ENCODE measurements around the gene GH1. TPM values are rescaled to one million over a fixed set of nuclear protein-coding genes. Genes with fewer than 3 reads are reported as not detected.
"Not testable (repeated sequence)": the region's sequence is repeated elsewhere in the genome, so short reads cannot be mapped to it uniquely, and the experiment has no call there.

GH1 gene
- total and polyA plus RNA-seq, 2 donors = 0.33 to 3.1 TPM

- 95% methylated on average over 11 of the region's 14 CpGs for WGBS
- not testable (repeated sequence) for H3K27me3 ChIP-seq (ENCODE audit: control insufficient read depth in 2 of 2, insufficient read depth in 1 of 2, low read length in 1 of 2); H3K9me3 ChIP-seq (ENCODE audit: control insufficient read depth in 2 of 2, insufficient read depth in 1 of 2, low read length in 1 of 2); H3K36me3 ChIP-seq (ENCODE audit: control insufficient read depth in 2 of 2, insufficient read depth in 2 of 2, low read length in 1 of 2); DNase-seq (ENCODE audit: low read depth in 6 of 9, low spot score in 9 of 9); H3K4me3 ChIP-seq (ENCODE audit: low read length in 2 of 2); H3K27ac ChIP-seq (ENCODE audit: low read depth in 1 of 2, low read length in 1 of 2); H3K4me1 ChIP-seq (ENCODE audit: control insufficient read depth in 2 of 2, insufficient read depth in 2 of 2, low read length in 2 of 2)
Measured at GRCh38 chr17:63896524-63897354, 21.9 kb downstream of the GH1 start, which contains the start of gene CSH1. Gene CSH1, minus strand, starts transcription at chr17:63896574. Its CDS starts 63 bp downstream, at chr17:63896511.

- not testable (repeated sequence) for H3K36me3 ChIP-seq (ENCODE audit: control insufficient read depth in 2 of 2, insufficient read depth in 2 of 2, low read length in 1 of 2); H3K4me3 ChIP-seq (ENCODE audit: low read length in 2 of 2); DNase-seq (ENCODE audit: low read depth in 6 of 9, low spot score in 9 of 9); H3K9me3 ChIP-seq (ENCODE audit: control insufficient read depth in 2 of 2, insufficient read depth in 1 of 2, low read length in 1 of 2); H3K27ac ChIP-seq (ENCODE audit: low read depth in 1 of 2, low read length in 1 of 2); H3K27me3 ChIP-seq (ENCODE audit: control insufficient read depth in 2 of 2, insufficient read depth in 1 of 2, low read length in 1 of 2); H3K4me1 ChIP-seq (ENCODE audit: control insufficient read depth in 2 of 2, insufficient read depth in 2 of 2, low read length in 2 of 2)
- WGBS = 98% methylated on average over 10 of the region's 10 CpGs
Measured at GRCh38 chr17:63894821-63895220, 23.8 kb downstream of the GH1 start.

- H3K27me3 ChIP-seq (ENCODE audit: control insufficient read depth in 2 of 2, insufficient read depth in 1 of 2, low read length in 1 of 2); H3K4me1 ChIP-seq (ENCODE audit: control insufficient read depth in 2 of 2, insufficient read depth in 2 of 2, low read length in 2 of 2); H3K36me3 ChIP-seq (ENCODE audit: control insufficient read depth in 2 of 2, insufficient read depth in 2 of 2, low read length in 1 of 2); DNase-seq (ENCODE audit: low read depth in 6 of 9, low spot score in 9 of 9); H3K4me3 ChIP-seq (ENCODE audit: low read length in 2 of 2); H3K9me3 ChIP-seq (ENCODE audit: control insufficient read depth in 2 of 2, insufficient read depth in 1 of 2, low read length in 1 of 2); H3K27ac ChIP-seq (ENCODE audit: low read depth in 1 of 2, low read length in 1 of 2): not testable (repeated sequence)
- 92% methylated on average over 3 of the region's 3 CpGs for WGBS
Measured at GRCh38 chr17:63894021-63894420, 24.6 kb downstream of the GH1 start.

GRCh38 chr17:63892316-63893037, 26.2 kb downstream of the GH1 start:
- H3K4me1 ChIP-seq (ENCODE audit: control insufficient read depth in 2 of 2, insufficient read depth in 2 of 2, low read length in 2 of 2); H3K27ac ChIP-seq (ENCODE audit: low read depth in 1 of 2, low read length in 1 of 2); H3K4me3 ChIP-seq (ENCODE audit: low read length in 2 of 2); DNase-seq (ENCODE audit: low read depth in 6 of 9, low spot score in 9 of 9); H3K9me3 ChIP-seq (ENCODE audit: control insufficient read depth in 2 of 2, insufficient read depth in 1 of 2, low read length in 1 of 2); H3K36me3 ChIP-seq (ENCODE audit: control insufficient read depth in 2 of 2, insufficient read depth in 2 of 2, low read length in 1 of 2); H3K27me3 ChIP-seq (ENCODE audit: control insufficient read depth in 2 of 2, insufficient read depth in 1 of 2, low read length in 1 of 2): not testable (repeated sequence)
- WGBS = 91% methylated on average over 11 of the region's 11 CpGs

- H3K4me1 ChIP-seq (ENCODE audit: control insufficient read depth in 2 of 2, insufficient read depth in 2 of 2, low read length in 2 of 2); H3K27ac ChIP-seq (ENCODE audit: low read depth in 1 of 2, low read length in 1 of 2); H3K4me3 ChIP-seq (ENCODE audit: low read length in 2 of 2); H3K9me3 ChIP-seq (ENCODE audit: control insufficient read depth in 2 of 2, insufficient read depth in 1 of 2, low read length in 1 of 2); H3K27me3 ChIP-seq (ENCODE audit: control insufficient read depth in 2 of 2, insufficient read depth in 1 of 2, low read length in 1 of 2); H3K36me3 ChIP-seq (ENCODE audit: control insufficient read depth in 2 of 2, insufficient read depth in 2 of 2, low read length in 1 of 2): not testable (repeated sequence)
- peak in 3 of 9 donors; percentile 9 to 20 (median 13) for DNase-seq (ENCODE audit: low read depth in 6 of 9, low spot score in 9 of 9)
- 46% methylated on average over 13 of the region's 13 CpGs for WGBS
Measured at GRCh38 chr17:63889026-63889848, 29.4 kb downstream of the GH1 start.

GRCh38 chr17:63885119-63885518, 33.5 kb downstream of the GH1 start:
- H3K27ac ChIP-seq (ENCODE audit: low read depth in 1 of 2, low read length in 1 of 2); H3K9me3 ChIP-seq (ENCODE audit: control insufficient read depth in 2 of 2, insufficient read depth in 1 of 2, low read length in 1 of 2); H3K36me3 ChIP-seq (ENCODE audit: control insufficient read depth in 2 of 2, insufficient read depth in 2 of 2, low read length in 1 of 2); H3K4me1 ChIP-seq (ENCODE audit: control insufficient read depth in 2 of 2, insufficient read depth in 2 of 2, low read length in 2 of 2); H3K4me3 ChIP-seq (ENCODE audit: low read length in 2 of 2); DNase-seq (ENCODE audit: low read depth in 6 of 9, low spot score in 9 of 9): not testable (repeated sequence)
- WGBS = 98% methylated on average over 11 of the region's 11 CpGs
- peaks cover 0 to 10% of the 10 kb centered on the region in 2 donors for H3K27me3 ChIP-seq (ENCODE audit: control insufficient read depth in 2 of 2, insufficient read depth in 1 of 2, low read length in 1 of 2)

GRCh38 chr17:63882626-63883126, 36.0 kb downstream of the GH1 start:
- H3K4me3 ChIP-seq (ENCODE audit: low read length in 2 of 2); H3K27ac ChIP-seq (ENCODE audit: low read depth in 1 of 2, low read length in 1 of 2); DNase-seq (ENCODE audit: low read depth in 6 of 9, low spot score in 9 of 9); H3K36me3 ChIP-seq (ENCODE audit: control insufficient read depth in 2 of 2, insufficient read depth in 2 of 2, low read length in 1 of 2); H3K4me1 ChIP-seq (ENCODE audit: control insufficient read depth in 2 of 2, insufficient read depth in 2 of 2, low read length in 2 of 2); H3K9me3 ChIP-seq (ENCODE audit: control insufficient read depth in 2 of 2, insufficient read depth in 1 of 2, low read length in 1 of 2): not testable (repeated sequence)
- peaks cover 0 to 10% of the 10 kb centered on the region in 2 donors for H3K27me3 ChIP-seq (ENCODE audit: control insufficient read depth in 2 of 2, insufficient read depth in 1 of 2, low read length in 1 of 2)
- 88% methylated on average over 9 of the region's 9 CpGs for WGBS

GRCh38 chr17:63881935-63882601, 36.6 kb downstream of the GH1 start, which contains the start of gene GH2:
Gene GH2, minus strand, starts transcription at chr17:63881944. Its CDS starts 143 bp downstream, at chr17:63881801.
- Histone ChIP-seq H3K9me3 (ENCODE audit: control insufficient read depth in 2 of 2, insufficient read depth in 1 of 2, low read length in 1 of 2) (no peaks in the 10 kb centered on the region), H3K36me3 (ENCODE audit: control insufficient read depth in 2 of 2, insufficient read depth in 2 of 2, low read length in 1 of 2) (no peaks in the 10 kb centered on the region), H3K27ac (ENCODE audit: low read depth in 1 of 2, low read length in 1 of 2) (no peak within 1 kb of the TSS), H3K4me1 (ENCODE audit: control insufficient read depth in 2 of 2, insufficient read depth in 2 of 2, low read length in 2 of 2) (no peaks in the 10 kb centered on the region), H3K4me3 (ENCODE audit: low read length in 2 of 2) (no peak within 1 kb of the TSS), H3K27me3 (ENCODE audit: control insufficient read depth in 2 of 2, insufficient read depth in 1 of 2, low read length in 1 of 2) (peaks cover 0 to 13% of the 10 kb centered on the region in 2 donors)
- WGBS = 45% methylated on average over 15 of the region's 15 CpGs
- peak; percentile 22 to 67 (median 33) for DNase-seq (ENCODE audit: low read depth in 6 of 9, low spot score in 9 of 9)

All from thymus (tissue), 11 donors.